SU-DHL-6 (cell line): ENCODE measurements around the gene SRP68.

Experiments
- CTCF ChIP-seq: fragments of 200-600 bp; sonication (generic); IDR thresholded peaks from one replicate; pipeline ENCODE4 v1.5.1; 2017; ENCODE audit warnings: antibody characterized with exemption, mild to moderate bottlenecking, low read length, moderate library complexity; ENCODE audit not compliant: insufficient read depth, poor library complexity, severe bottlenecking
- EZH2phosphoT487 ChIP-seq: fragments of 200-600 bp; sonication (generic), shearing (Covaris generic); conservative IDR thresholded peaks from 2 replicates; pipeline ENCODE4 v1.6.1; 2018; ENCODE audit warnings: mild to moderate bottlenecking, antibody characterized with exemption, low read length, moderate library complexity, mixed read lengths

GRCh38 chr17:76000755-76001521, 71.4 kb downstream of the SRP68 start, which contains the start of gene CDK3:
- TF ChIP-seq CTCF (no peak), EZH2phosphoT487 (no peak)
